GM18505 (cell line): ENCODE results near the gene B3GALT5.
"Not testable (repeated sequence)": the region's sequence is repeated elsewhere in the genome, so short reads cannot be mapped to it uniquely, and the experiment has no call there.

Source experiments
- ATAC-seq: cut with Tn5 transposase; IDR thresholded peaks from one replicate; pipeline ENCODE4 v1.9.1; 2021; ENCODE audit not compliant: unreplicated experiment
- POLR2A ChIP-seq: IDR thresholded peaks from 4 replicates; pipeline ENCODE4 v1.6.1; 2011; ENCODE audit warnings: borderline replicate concordance; ENCODE audit not compliant: insufficient read depth, insufficient read length; ENCODE audit errors: extremely low read depth

B3GALT5 gene

DNA sequence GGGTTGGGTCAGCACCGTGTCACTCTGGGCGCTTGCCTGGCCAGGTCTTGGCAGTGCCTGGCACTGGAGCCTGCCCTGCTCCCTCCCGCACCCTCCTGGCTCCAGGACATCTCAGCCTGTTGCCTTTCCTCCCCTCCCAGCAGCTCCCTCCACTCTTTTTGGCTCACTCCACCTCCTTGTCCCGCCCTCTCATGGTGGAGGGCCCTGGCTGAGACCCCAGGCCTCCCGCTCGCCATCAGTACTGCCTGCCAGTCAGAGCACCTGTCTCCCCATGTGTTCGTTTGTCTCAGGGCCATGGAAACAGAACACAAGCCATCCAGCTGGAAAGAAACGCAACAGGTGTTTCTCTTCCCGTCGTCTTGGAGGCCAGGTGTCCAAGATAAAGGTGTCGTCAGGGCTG lies 61.0 kb downstream of the B3GALT5 start:
- TF ChIP-seq POLR2A = no peak
- no peak for ATAC-seq

DNA sequence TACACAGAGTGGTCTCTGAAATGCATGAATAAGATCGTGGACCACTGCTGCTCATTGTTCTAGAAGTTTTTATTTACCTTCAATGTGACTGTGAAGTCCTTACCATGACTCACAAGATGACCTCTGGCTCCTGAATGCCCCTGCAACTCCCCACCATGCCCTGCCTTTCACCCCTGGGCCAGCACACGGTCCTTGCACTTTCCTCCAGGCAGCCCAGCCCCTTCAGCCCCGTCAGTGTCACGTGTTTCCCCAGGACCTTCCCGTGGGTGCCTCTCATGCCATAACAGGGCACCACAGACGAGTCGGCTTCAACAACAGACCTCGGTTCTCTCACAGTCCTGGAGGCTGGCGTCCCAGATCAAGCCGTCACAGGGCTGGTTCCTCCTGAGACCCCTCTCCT lies 62.1 kb downstream of the B3GALT5 start:
- TF ChIP-seq POLR2A = no peak
- no peak for ATAC-seq

DNA sequence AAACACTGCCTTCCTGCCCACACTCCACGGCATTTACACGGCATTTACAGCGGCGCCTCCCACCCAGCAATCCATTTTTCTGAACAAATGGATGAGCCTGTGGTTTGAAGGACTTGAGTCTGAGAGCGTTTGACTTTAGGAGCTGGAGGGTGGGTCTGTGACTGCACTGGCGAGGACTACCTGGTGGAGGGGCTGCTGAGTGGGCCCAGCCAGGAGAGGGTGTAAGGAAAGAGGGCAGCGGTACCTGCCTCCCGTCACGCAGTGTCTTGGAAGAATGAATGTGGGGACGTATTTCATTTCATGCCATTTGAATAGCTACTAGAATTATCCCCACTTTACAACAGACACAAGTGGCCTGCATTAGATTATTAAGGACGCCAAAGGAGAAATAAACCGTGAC lies 62.9 kb downstream of the B3GALT5 start:
- no peak for TF ChIP-seq POLR2A
- ATAC-seq = no peak

DNA sequence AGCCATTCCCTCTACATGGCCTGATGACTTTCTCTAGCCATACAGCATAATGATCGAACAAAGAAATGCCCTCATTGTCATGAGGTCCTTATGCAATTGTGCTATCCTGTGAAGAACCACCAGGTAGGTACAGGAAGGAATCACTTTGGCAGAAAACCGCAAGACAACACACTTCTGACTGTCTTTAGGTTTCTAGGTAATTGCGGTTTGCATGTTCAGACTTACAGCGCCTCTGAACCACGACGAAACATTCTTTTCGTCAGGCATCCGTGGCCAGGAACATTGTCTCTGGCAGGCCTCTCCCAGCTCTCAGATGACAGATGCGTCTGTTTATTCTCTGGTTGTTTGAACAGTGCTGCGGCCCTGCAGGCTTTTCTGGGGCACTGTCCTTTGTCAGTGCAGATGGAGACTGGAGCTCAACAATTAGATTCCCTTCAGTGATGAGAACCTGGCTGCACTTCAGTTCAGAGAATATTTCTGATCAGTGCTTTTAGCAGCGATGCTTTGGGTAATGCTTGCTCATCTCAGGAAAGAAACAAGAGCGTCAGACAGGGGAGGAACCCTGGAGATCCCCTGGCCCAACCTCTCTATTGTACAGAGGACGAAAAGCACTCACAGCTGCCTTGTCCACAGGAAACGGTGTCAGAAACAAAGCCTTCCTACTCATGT lies 63.4 kb downstream of the B3GALT5 start:
- TF ChIP-seq POLR2A = no peak
- no peak for ATAC-seq

DNA sequence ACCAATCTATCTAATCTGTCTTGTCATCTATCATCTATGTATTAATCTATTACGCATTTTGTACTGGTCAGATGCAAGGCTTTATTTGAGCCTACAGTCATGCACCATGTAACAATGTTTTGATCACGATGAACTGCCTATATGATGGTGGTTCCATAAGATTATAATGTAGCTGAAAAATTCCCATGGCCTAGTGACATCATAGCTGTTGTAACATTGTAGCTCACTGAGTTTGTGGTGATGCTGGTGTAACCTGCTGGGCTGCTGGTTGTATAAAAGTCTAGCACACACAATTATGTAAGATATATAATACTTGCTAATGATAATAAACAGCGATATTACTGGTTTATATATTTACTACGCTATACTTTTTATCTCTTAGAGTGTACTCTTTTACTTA lies 67.5 kb downstream of the B3GALT5 start:
- no peak for TF ChIP-seq POLR2A
- no peak for ATAC-seq

DNA sequence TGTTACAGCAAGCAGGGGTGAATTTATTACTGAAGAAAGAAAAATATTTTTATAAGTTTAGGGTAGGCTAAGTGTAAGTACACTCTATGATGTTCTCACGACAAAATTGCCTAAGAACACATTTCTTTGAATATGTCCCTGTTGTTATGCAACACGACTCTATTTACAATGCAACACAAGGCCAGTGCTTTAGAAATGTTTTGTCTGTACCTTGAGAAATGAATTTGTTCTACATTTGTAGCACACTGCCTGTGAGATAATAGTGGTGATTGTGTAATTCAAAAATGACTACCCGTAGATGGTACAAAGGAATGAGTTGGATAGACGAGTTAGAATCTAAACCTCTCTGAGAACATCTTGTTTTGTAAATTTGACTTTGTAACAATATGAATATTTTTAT lies 68.5 kb downstream of the B3GALT5 start:
- no peak for TF ChIP-seq POLR2A
- ATAC-seq = no peak

DNA sequence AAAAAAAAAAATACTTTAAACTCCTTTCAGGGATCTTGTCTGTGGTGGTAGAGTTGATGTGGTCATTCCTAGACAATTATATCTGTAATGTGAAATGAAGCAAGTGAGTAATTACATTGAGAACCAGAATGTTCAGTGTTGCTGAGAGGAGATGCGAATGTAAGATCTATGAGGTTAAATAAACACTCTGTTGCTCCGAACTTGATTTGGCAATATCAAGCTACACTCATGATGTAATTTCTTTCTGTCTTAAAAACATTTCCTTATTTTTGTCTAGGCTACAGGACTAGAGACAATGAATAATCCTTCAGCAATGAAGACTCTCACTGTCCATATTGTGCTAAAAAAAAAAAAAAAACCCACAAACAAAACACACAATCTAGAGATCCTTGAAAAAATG lies 69.1 kb downstream of the B3GALT5 start:
- no peak for ATAC-seq
- no peak for TF ChIP-seq POLR2A

DNA sequence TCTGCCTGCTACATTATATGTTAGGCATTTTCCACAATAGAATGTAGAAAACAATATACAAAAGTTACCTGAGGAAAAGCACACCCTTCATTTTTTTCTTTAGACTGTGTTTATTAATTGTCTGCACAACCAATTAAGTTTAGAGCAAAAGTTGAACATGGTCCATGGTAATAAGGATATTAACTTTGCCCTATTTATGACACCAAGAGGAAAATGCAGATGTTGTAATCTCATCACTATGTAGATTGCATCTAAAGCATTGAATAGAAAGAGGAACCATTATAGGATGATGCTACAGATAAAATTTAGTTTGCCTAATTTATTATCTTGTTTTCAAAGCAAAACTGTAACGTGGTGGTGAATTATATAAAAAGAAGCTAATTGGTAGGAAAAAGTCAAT lies 72.5 kb downstream of the B3GALT5 start:
- no peak for ATAC-seq
- TF ChIP-seq POLR2A = no peak

DNA sequence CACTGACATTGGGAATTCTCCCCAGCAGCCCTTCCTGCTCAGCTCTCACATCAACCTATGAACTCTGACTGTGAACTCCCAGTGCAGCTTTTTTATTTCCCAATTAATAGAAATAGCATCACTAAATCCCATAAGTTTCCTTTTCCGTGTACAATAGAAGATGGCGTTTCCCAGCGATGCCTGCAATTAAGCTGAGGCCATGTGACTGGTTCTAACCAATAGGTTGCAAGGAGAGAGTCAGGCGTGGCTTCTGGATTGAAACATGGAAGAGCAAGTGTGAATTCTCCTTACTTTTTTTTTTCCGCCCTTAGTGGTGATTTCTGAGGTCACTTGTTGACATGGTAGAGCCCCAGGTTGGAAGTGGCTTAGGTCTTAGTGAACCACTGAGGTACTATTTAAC lies 73.3 kb downstream of the B3GALT5 start:
- TF ChIP-seq POLR2A = no peak
- ATAC-seq = no peak

DNA sequence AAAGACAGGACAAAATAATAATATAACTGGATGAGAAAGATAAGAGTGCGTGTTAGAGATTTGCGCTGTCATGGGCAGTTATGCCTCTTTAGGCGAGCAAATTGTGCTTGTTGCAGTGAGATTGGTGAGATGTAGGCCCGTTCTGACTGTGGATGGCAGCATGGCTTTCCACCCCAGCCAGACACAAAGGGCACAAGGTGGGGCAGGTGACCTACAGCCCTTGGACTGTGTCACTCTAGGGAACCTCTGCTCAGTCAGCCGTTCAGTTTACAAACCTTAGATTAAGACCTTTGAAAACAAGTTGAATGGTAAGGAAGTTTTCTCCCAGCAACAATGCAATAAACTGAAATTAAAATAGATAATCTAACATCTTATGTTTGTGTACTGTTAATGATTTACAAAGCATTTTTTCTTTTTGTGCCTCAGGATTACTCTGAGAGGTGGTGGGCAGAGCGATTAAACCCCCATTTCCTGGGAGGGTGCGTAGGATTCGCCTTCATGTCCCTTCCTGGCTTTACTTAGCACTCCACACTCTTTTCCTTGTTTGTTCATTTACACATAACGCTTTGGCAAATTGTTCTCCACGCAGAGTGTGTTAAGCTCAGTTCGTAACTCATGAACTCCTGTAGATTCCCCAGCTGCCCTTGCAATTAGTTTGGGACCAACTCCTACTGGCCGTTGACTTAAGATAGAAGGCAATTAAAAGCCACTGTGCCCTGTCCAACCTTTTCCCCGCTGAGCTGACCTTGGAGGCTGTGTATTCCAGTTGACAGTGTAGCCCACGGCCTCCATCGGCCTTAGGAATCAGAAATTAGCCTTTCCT lies 74.1 kb downstream of the B3GALT5 start:
- TF ChIP-seq POLR2A = no peak
- ATAC-seq = no peak

DNA sequence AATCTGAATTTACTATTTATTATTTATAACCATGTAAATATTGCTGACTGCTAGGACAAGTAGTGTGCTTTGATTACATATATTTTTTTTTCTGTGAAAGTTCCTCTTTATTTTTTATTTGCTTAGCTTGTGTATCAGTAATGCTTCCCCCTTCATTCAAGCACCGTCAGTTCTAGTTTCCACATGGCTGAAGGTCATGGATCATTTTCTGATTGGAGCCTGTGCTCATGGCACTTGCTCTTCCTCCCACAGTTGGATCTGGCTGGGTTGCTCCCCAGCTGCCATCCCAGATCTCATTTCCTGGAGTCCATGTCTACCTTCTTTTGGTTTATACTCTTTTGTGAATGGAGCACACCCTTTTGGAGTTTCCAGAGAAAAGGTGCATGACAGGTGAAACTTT lies 75.3 kb downstream of the B3GALT5 start:
- TF ChIP-seq POLR2A = no peak
- ATAC-seq = no peak

DNA sequence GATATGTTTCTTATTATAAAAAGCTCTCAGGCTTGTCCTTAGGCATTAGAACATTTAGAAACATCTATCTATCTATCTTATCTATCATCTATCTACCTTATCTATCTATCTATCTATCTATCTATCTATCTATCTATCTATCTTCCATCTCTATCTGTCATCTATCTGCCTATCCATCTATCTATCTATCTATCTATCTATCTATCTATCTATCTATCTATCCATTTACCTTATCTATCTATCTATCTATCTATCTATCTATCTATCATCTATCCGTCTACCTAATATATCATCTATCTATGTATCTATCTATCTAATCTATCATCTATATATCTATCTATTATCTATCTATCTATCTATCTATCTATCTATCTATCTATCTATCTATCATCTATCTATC lies 77.1 kb downstream of the B3GALT5 start:
- not testable (repeated sequence) for ATAC-seq

DNA sequence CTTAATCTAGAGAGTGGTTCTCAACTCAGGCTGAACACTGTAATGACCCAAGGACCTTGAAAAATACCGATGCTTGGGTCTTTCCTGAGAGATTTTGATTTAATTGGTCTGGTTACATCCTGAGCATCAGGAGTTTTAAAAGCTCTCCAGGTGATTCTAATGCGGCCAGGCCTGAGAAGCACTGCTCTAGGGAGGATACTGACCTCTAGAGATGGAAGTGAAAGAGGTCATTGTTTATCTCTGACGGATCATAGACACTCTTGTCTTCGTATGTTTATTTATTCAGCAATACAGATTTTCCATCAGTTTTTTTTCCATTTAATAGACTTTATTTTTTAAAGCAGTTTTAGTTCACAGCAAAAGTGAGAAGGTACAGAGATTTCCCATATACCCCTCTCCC lies 77.7 kb downstream of the B3GALT5 start:
- no peak for ATAC-seq
- no peak for TF ChIP-seq POLR2A

DNA sequence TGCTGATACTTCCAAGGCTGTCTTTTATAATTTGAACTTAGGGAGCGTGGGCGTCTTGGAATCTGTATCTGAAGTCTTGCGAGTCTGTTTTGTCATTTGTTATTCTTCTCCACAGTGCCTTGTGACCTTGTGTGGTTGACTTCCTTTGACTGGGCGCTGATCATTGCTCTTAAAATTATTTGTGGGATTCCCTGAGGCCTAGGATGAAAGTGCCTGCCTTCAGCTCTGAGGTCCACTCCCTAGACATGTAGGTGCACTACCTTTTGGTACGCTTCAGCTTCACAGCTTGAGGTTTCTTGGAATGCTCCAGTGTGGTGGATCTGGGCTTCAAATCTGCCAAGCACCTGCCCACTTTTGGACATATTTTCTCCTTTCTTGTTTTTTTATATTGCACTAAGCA lies 82.0 kb downstream of the B3GALT5 start:
- TF ChIP-seq POLR2A = no peak
- no peak for ATAC-seq
